IMR-90 (cell line): ENCODE measurements around the gene CTRL. TPM values are rescaled to one million over a fixed set of nuclear protein-coding genes. Genes with fewer than 3 reads are reported as not detected.

Source experiments
- ATAC-seq: fragments of 200-7000 bp; cut with Tn5 transposase; 2 replicates; pipeline ENCODE4 v1.9.1; 2020; ENCODE audit warnings: low read depth, mild to moderate bottlenecking, moderate library complexity
- BruUV-seq: library from RNA; stranded (reverse); fragments of 400-500 nt; replicated peaks from 2 replicates; lab custom pipeline; 2021; lab: Mats Ljungman, UMichigan
- CTCF ChIA-PET: fragments of 300-600 bp; formaldehyde crosslinking; extraction: SDS; loops from one replicate; lab custom pipeline; 2021; ENCODE audit warnings: antibody characterized with exemption; lab: Yijun Ruan, JAX
- POLR2A ChIA-PET: fragments of 300-600 bp; sonication (Branson Sonifier 250); formaldehyde crosslinking; loops from one replicate; lab custom pipeline; 2022; ENCODE audit warnings: antibody characterized with exemption; ENCODE audit not compliant: unreplicated experiment; lab: Charles Lee
- DNase-seq: peaks from one replicate; pipeline ENCODE4 v3.0.0; 2013
- H2AFZ ChIP-seq: replicated peaks from 2 replicates; pipeline ENCODE3; 2013; ENCODE audit warnings: low read length, mild to moderate bottlenecking; ENCODE audit not compliant: poor library complexity
- H2AK5ac ChIP-seq: 2 replicates; pipeline ENCODE4 v1.6.1; 2013; ENCODE audit warnings: low read depth, low read length, inconsistent platforms
- H2AK9ac ChIP-seq: replicated peaks from 2 replicates; pipeline ENCODE3; 2013; ENCODE audit warnings: mild to moderate bottlenecking, low read depth, low read length, moderate library complexity; ENCODE audit not compliant: poor library complexity
- H2BK120ac ChIP-seq: 2 replicates; pipeline ENCODE4 v1.6.1; 2013; ENCODE audit warnings: low read depth, low read length, inconsistent platforms
- H2BK15ac ChIP-seq: 3 replicates; pipeline ENCODE4 v1.6.1; 2013; ENCODE audit warnings: low read depth, low read length, inconsistent platforms
- H2BK20ac ChIP-seq: 2 replicates; pipeline ENCODE4 v1.6.1; 2013; ENCODE audit warnings: low read depth, mild to moderate bottlenecking, inconsistent platforms, low read length, moderate library complexity
- H2BK5ac ChIP-seq: 2 replicates; pipeline ENCODE4 v1.6.1; 2013; ENCODE audit warnings: mild to moderate bottlenecking, low read depth, low read length, inconsistent platforms; ENCODE audit not compliant: poor library complexity, severe bottlenecking
- H3K14ac ChIP-seq: replicated peaks from 2 replicates; pipeline ENCODE4 v1.6.1; 2013; ENCODE audit warnings: low read depth, low read length, inconsistent platforms
- H3K18ac ChIP-seq: 2 replicates; pipeline ENCODE4 v1.6.1; 2013; ENCODE audit warnings: low read depth, low read length, control low read depth
- H3K23ac ChIP-seq: 2 replicates; pipeline ENCODE4 v1.6.1; 2013; ENCODE audit warnings: low read depth, low read length, inconsistent platforms
- H3K27ac ChIP-seq: 2 replicates; pipeline ENCODE4 v1.5.1; 2013; ENCODE audit warnings: mild to moderate bottlenecking, control low read depth, low read length; ENCODE audit not compliant: insufficient read depth
- H3K27me3 ChIP-seq: 2 replicates; pipeline ENCODE4 v1.6.1; 2013; ENCODE audit warnings: low read length; ENCODE audit not compliant: control insufficient read depth, insufficient read depth
- H3K36me3 ChIP-seq: 2 replicates; pipeline ENCODE4 v1.6.1; 2013; ENCODE audit warnings: low read length, mixed read lengths; ENCODE audit not compliant: control insufficient read depth, insufficient read depth
- H3K4ac ChIP-seq: 2 replicates; pipeline ENCODE4 v1.6.1; 2013; ENCODE audit warnings: low read depth, low read length, inconsistent platforms
- H3K4me1 ChIP-seq: 2 replicates; pipeline ENCODE4 v1.6.1; 2013; ENCODE audit warnings: low read length, mixed read lengths; ENCODE audit not compliant: control insufficient read depth, insufficient read depth
- H3K4me2 ChIP-seq: 2 replicates; pipeline ENCODE4 v1.6.1; 2013; ENCODE audit warnings: low read depth, mild to moderate bottlenecking, control low read depth, low read length, moderate library complexity
- H3K4me3 ChIP-seq: 2 replicates; pipeline ENCODE4 v1.5.1; 2013; ENCODE audit warnings: low read depth, mild to moderate bottlenecking, control low read depth, low read length, moderate library complexity; ENCODE audit not compliant: insufficient read depth
- H3K56ac ChIP-seq: 2 replicates; pipeline ENCODE4 v1.6.1; 2013; ENCODE audit warnings: low read length, inconsistent platforms; ENCODE audit not compliant: insufficient read depth; ENCODE audit errors: extremely low read depth
- H3K79me1 ChIP-seq, 2 experiments: 2 replicates each; pipeline ENCODE4 v1.6.1; 2013; ENCODE audit warnings: low read length in 2 of 2, inconsistent platforms in 1 of 2, low read depth in 1 of 2
- H3K9ac ChIP-seq: 2 replicates; pipeline ENCODE4 v1.6.1; 2013; ENCODE audit warnings: low read depth, low read length, control low read depth
- H3K9me1 ChIP-seq: 2 replicates; pipeline ENCODE4 v1.6.1; 2013; ENCODE audit warnings: low read length, inconsistent platforms; ENCODE audit not compliant: insufficient read depth
- H3K9me3 ChIP-seq: 2 replicates; pipeline ENCODE4 v1.6.1; 2013; ENCODE audit warnings: low read length; ENCODE audit not compliant: control insufficient read depth, insufficient read depth
- H4K20me1 ChIP-seq: 2 replicates; pipeline ENCODE4 v1.6.1; 2013; ENCODE audit warnings: low read length, inconsistent platforms; ENCODE audit not compliant: insufficient read depth
- H4K5ac ChIP-seq: 2 replicates; pipeline ENCODE4 v1.6.1; 2013; ENCODE audit warnings: mild to moderate bottlenecking, low read depth, low read length, control low read depth
- H4K8ac ChIP-seq, 2 experiments: 2 replicates each; pipeline ENCODE4 v1.6.1; 2013; ENCODE audit warnings: low read depth in 2 of 2, low read length in 2 of 2, control low read depth in 1 of 2, inconsistent platforms in 1 of 2
- H4K91ac ChIP-seq: 2 replicates; pipeline ENCODE4 v1.6.1; 2013; ENCODE audit warnings: low read depth, low read length, inconsistent platforms; ENCODE audit not compliant: insufficient read depth
- POLR2A ChIP-seq: IDR thresholded peaks from 2 replicates; pipeline ENCODE4 v1.6.1; 2012; ENCODE audit warnings: mild to moderate bottlenecking, low read depth, low read length
- SMC3 ChIP-seq: fragments of 150-350 bp; IDR thresholded peaks from 2 replicates; pipeline ENCODE4 v1.6.1; 2016; ENCODE audit warnings: low read depth, mild to moderate bottlenecking, antibody characterized with exemption, low read length, moderate library complexity
- WGBS, 2 experiments: methylation state at CpG; one replicate each; pipeline versions ENCODE4 v1.1.5 to v1.1.7; 2013; ENCODE audit warnings: missing lambda C conversion rate in 2 of 2; ENCODE audit not compliant: insufficient read length in 1 of 2; ENCODE audit errors: extremely low coverage in 2 of 2; 5-methylcytosine and 5-hydroxymethylcytosine counted together
- dilution Hi-C: fragments of 300-500 bp; cut with HindIII; formaldehyde crosslinking; loops from one replicate; pipeline ENCODE4 v1.14.3; 2018; ENCODE audit warnings: low sequenced_read_pairs; ENCODE audit not compliant: unreplicated experiment
- in situ Hi-C: fragments of 300-500 bp; cut with MboI; formaldehyde crosslinking; loops from 3 replicates; pipeline ENCODE4 v1.14.3; 2019; ENCODE audit warnings: low sequenced_read_pairs, inconsistent platforms, mixed read lengths
- intact Hi-C: fragments of 100-400 bp; cut with micrococcal nuclease; formaldehyde crosslinking; loops from 2 replicates; pipeline ENCODE4 v1.10.0; 2022
- polyA plus RNA-seq, 3 experiments: library from polyadenylated mRNA; depleted of rRNA; stranded (reverse); fragments of >200 nt; gene quantifications; 2 replicates each; pipeline ENCODE4 v1.2.3, GENCODE V29; 2012; ENCODE audit warnings: low replicate concordance in 1 of 3
- total RNA-seq: library from RNA; depleted of rRNA; stranded (reverse); fragments of >200 nt; gene quantifications from 2 replicates; pipeline ENCODE4 v1.2.3, GENCODE V29; 2012

Gene CTRL
- total and polyA plus RNA-seq, 2 of the 4 experiments (the other 2 are of a cell fraction), result 0.18 to 1.1 TPM

DNA sequence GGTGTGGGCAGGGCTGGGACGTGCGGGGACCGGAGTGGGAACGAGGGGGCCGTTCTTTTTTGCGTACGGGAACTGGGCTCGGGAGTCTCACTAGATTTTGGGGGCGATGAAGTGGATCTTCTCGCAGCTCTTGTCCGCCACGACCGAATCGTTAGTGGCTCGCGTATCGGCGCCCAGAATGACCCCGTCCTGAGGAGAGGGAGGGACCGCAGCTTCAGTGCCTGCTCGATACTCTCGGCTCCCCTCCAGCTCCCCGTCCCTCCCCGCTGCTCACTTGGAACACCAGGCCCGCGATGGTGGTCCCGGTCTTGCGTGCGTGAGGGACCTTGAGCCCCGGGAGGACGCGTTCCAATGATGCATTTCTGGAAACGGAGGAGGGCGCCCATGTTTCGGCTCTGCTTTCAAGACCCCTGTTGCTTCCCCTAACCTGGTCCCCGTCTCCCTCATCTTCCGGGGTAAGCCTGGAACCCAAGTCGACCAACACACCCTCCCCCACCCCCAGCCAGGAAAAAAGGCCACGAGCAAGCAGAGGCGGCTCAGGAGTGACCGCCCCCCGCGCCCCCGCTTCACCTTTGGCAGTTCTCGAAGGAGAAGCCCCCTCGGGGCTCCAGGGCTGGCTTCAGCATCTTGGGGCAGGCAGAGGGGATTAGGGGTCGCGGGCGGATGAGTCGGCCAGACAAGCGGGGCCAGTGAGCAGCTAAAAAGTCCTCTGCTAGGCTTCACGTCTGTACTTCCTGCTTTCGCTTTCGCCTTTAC lies 4.6 kb upstream of the CTRL start, which contains the start of gene PSMB10:
Gene PSMB10 (minus strand): TSS at position 727 of the 756 bp plus-strand sequence. CDS start 101 bp downstream, at position 626.
- H3K9me1 ChIP-seq, result peaks cover 12% of the 10 kb centered on the region
- peak within 1 kb of the TSS; percentile 91 to 97 for H4K8ac ChIP-seq
- intact Hi-C loops (loop anchor here (5.0 kb wide), 1 partner anchor 374 kb away; the partner anchor contains the start of gene CTCF), in situ Hi-C loops (loop anchor here (25.0 kb wide), 1 partner anchor 399 kb away; the partner anchor contains the start of gene RIPOR1), dilution Hi-C loops (no loop called here)
- H2AFZ ChIP-seq, result peak within 1 kb of the TSS; percentile 99
- H3K9me3 ChIP-seq, result no peaks in the 10 kb centered on the region
- H3K4me2 ChIP-seq, result peak within 1 kb of the TSS; percentile 81
- peak within 1 kb of the TSS; percentile 98 for H3K27ac ChIP-seq
- POLR2A ChIA-PET, result interaction anchor here (0.5 to 0.7 kb wide), 3 partner anchors 169 to 415 kb away, joined by 3 to 11 read pairs (median 3); partner anchors contain the start of gene ACD
- H3K36me3 ChIP-seq, result peaks cover 22% of the 10 kb centered on the region
- DNase-seq (peak; percentile 72), ATAC-seq (peak; percentile 27)
- H2BK120ac ChIP-seq, result peak within 1 kb of the TSS; percentile 64
- peak within 1 kb of the TSS; percentile 93 for H4K91ac ChIP-seq
- peaks cover 14 to 53% of the 10 kb centered on the region in 2 experiments; a peak in 3 of 4 replicates for H3K79me1 ChIP-seq
- peak within 1 kb of the TSS; percentile 95 for H3K4ac ChIP-seq
- H3K4me1 ChIP-seq, result peaks cover 11% of the 10 kb centered on the region
- peak within 1 kb of the TSS; percentile 87 for H4K5ac ChIP-seq
- no TSS peak for BruUV-seq
- peak within 1 kb of the TSS; percentile 94 for H3K4me3 ChIP-seq
- peak within 1 kb of the TSS; percentile 98 for H2AK5ac ChIP-seq
- H3K56ac ChIP-seq, result peak within 1 kb of the TSS; percentile 89
- no peak for TF ChIP-seq SMC3
- peak; percentile 18 for TF ChIP-seq POLR2A
- H2BK20ac ChIP-seq, result peak within 1 kb of the TSS; percentile 11; the same call in 1 of the 2 replicates
- H2BK5ac ChIP-seq, result peak within 1 kb of the TSS; percentile 89
- H3K14ac ChIP-seq, result peak within 1 kb of the TSS; percentile 99
- peak within 1 kb of the TSS; percentile 99 for H3K9ac ChIP-seq
- H3K18ac ChIP-seq, result peak within 1 kb of the TSS; percentile 26
- no peaks in the 10 kb centered on the region for H3K27me3 ChIP-seq
- WGBS, 2 experiments, result 0% methylated on average over 21 of the region's 54 CpGs; no CpG with 5 or more reads in 1 of the 2 experiments
- peak within 1 kb of the TSS; percentile 97 for H3K23ac ChIP-seq
- H4K20me1 ChIP-seq, result peaks cover 17% of the 10 kb centered on the region
- CTCF ChIA-PET, result interaction anchor here (0.6 to 3.0 kb wide), 3 partner anchors 16 to 120 kb away, joined by 3 to 16 read pairs (median 3); no protein-coding TSS in a partner anchor
- H2AK9ac ChIP-seq, result peak within 1 kb of the TSS; percentile 100
- peak within 1 kb of the TSS; percentile 46; the same call in 2 of the 3 replicates for H2BK15ac ChIP-seq
